Measurements from ENCODE around the gene TET3. TPM values are rescaled to one million over a fixed set of nuclear protein-coding genes. Genes with fewer than 3 reads are reported as not detected.

TET3 gene
- total and polyA plus RNA-seq, 2 donors (not counting 3 experiments of a cell fraction or from before 2014, with no cell fraction given), result 3.4 to 15.6 TPM

GRCh38 chr2:74001121-74001520, 16.4 kb downstream of the TET3 start:
- BruUV-seq (replicated peaks), result no TSS peak
- Histone ChIP-seq H3K27ac (ENCODE audit: insufficient read depth, low read depth, low read length) (no peak overlapping the region), H3K9me1 (replicated peaks; ENCODE audit: control insufficient read depth, extremely low read depth, insufficient read depth, low read length) (no peaks in the 10 kb centered on the region), H3K4me1 (ENCODE audit: control insufficient read depth, extremely low read depth, insufficient read depth, low read length) (peaks cover 9% of the 10 kb centered on the region), H3K4me3 (replicated peaks in 1 of 3; ENCODE audit: insufficient read depth in 1 of 3, low read depth in 1 of 3, low read length in 3 of 3) (no peak overlapping the region), H3K9me3 (replicated peaks; ENCODE audit: control insufficient read depth, insufficient read depth, low read length) (no peaks in the 10 kb centered on the region), H4K20me1 (replicated peaks; ENCODE audit: control insufficient read depth, extremely low read depth, insufficient read depth, low read length) (no peaks in the 10 kb centered on the region), H2AFZ (ENCODE audit: low read depth, low read length) (no peak overlapping the region), H3K9ac (replicated peaks; ENCODE audit: extremely low read depth, insufficient read depth, low read length) (no peak overlapping the region), H3K4me2 (ENCODE audit: insufficient read depth, low read length) (no peak overlapping the region), H3K36me3 (ENCODE audit: control insufficient read depth in 2 of 2, extremely low read depth in 1 of 2, insufficient read depth in 2 of 2, low read length in 2 of 2) (peaks cover 0 to under 1% of the 10 kb centered on the region in 2 experiments), H3K79me2 (ENCODE audit: control insufficient read depth, insufficient read depth, low read length) (peaks cover 10% of the 10 kb centered on the region), H3K27me3 (ENCODE audit: control insufficient read depth in 2 of 2, insufficient read depth in 2 of 2, low read length in 2 of 2) (no peaks in the 10 kb centered on the region)
- TF ChIP-seq CTCF (IDR thresholded peaks at IDR 0.05; ENCODE audit: extremely low read depth in 1 of 2, insufficient read depth in 1 of 2, low read depth in 1 of 2, low read length in 2 of 2) (no peak), EZH2 (IDR thresholded peaks at IDR 0.05; ENCODE audit: borderline replicate concordance, low read depth, low read length, severe bottlenecking) (no peak), POLR2A (IDR thresholded peaks at IDR 0.05; ENCODE audit: low read depth, low read length) (no peak), JUN (IDR thresholded peaks at IDR 0.05; ENCODE audit: borderline replicate concordance, insufficient read depth, insufficient read length, low read depth) (no peak)
- FAIRE-seq, result no peak
- ChIA-PET POLR2A (no interaction called here), CTCF (interaction anchor here (0.5 to 3.1 kb wide), 3 partner anchors 13 to 146 kb away, joined by 3 to 15 read pairs (median 3); no protein-coding TSS in a partner anchor)
- intact Hi-C loops (cut with micrococcal nuclease) (loop anchor here (5.0 kb wide), 1 partner anchor 106 kb away; no protein-coding TSS in a partner anchor), dilution Hi-C loops (cut with MboI; ENCODE audit: extremely low pct_ligation_motif_present, low sequenced_read_pairs) (no loop called here)
- no peak for DNase-seq (ENCODE audit: low read depth, low spot score)

All from endothelial cell of umbilical vein (primary cell).